Panc1 (cell line): ENCODE results near the gene JPT2. TPM values are rescaled to one million over a fixed set of nuclear protein-coding genes. Genes with fewer than 3 reads are reported as not detected.

Source experiments
- ATAC-seq: fragments of 200-7000 bp; cut with Tn5 transposase; 2 replicates; pipeline ENCODE4 v1.9.1; 2020; ENCODE audit warnings: mild to moderate bottlenecking, moderate library complexity
- BruUV-seq: library from RNA; stranded (reverse); fragments of 400-500 nt; replicated peaks from 2 replicates; lab custom pipeline; 2021; lab: Mats Ljungman, UMichigan
- CTCF ChIA-PET: fragments of 300-600 bp; sonication (Branson Sonifier 250); formaldehyde crosslinking; loops from one replicate; lab custom pipeline; 2022; ENCODE audit warnings: antibody characterized with exemption; lab: Charles Lee
- POLR2A ChIA-PET: fragments of 300-600 bp; sonication (Branson Sonifier 250); formaldehyde crosslinking; loops from one replicate; lab custom pipeline; 2022; ENCODE audit warnings: antibody characterized with exemption; lab: Charles Lee
- DNase-seq: peaks from one replicate; pipeline ENCODE4 v3.0.0-alpha.2; 2010; ENCODE audit warnings: low read depth, low spot score
- H3K27ac ChIP-seq: 2 replicates; pipeline ENCODE4 v1.5.1; 2011; ENCODE audit warnings: mild to moderate bottlenecking, low read length, inconsistent platforms
- H3K27me3 ChIP-seq: fragments of 200-500 bp; sonication (Bioruptor generic); 2 replicates; pipeline ENCODE4 v1.6.0; 2014; ENCODE audit warnings: low read length, inconsistent platforms; ENCODE audit not compliant: control insufficient read depth, insufficient read depth
- H3K36me3 ChIP-seq: fragments of 200-500 bp; sonication (Bioruptor generic); 2 replicates; pipeline ENCODE4 v1.5.1; 2014; ENCODE audit warnings: inconsistent platforms, mild to moderate bottlenecking, low read length, moderate library complexity; ENCODE audit not compliant: control insufficient read depth, insufficient read depth
- H3K4me1 ChIP-seq: 2 replicates; pipeline ENCODE4 v1.5.1; 2011; ENCODE audit warnings: inconsistent platforms, mild to moderate bottlenecking, low read length, moderate library complexity; ENCODE audit not compliant: control insufficient read depth, insufficient read depth
- H3K4me3 ChIP-seq, 2 experiments: 2 replicates each; pipeline ENCODE4 v1.5.1; 2011 to 2012; ENCODE audit warnings: low read depth in 2 of 2, low read length in 2 of 2, mild to moderate bottlenecking in 2 of 2, inconsistent platforms in 1 of 2, moderate library complexity in 1 of 2
- H3K9me3 ChIP-seq: fragments of 200-500 bp; sonication (Bioruptor generic); 2 replicates; pipeline ENCODE4 v1.5.1; 2014; ENCODE audit warnings: low read depth, mild to moderate bottlenecking, inconsistent platforms, low read length, moderate library complexity; ENCODE audit not compliant: control insufficient read depth, insufficient read depth
- POLR2AphosphoS5 ChIP-seq: IDR thresholded peaks from 2 replicates; pipeline ENCODE4 v1.6.1; 2012; ENCODE audit warnings: mild to moderate bottlenecking, low read depth, low read length, moderate library complexity
- SIN3A ChIP-seq: IDR thresholded peaks from 2 replicates; pipeline ENCODE4 v1.6.1; 2012; ENCODE audit warnings: low read depth, mild to moderate bottlenecking, low read length, moderate library complexity, borderline replicate concordance; ENCODE audit not compliant: insufficient read depth
- TCF7L2 ChIP-seq: IDR thresholded peaks from 2 replicates; pipeline ENCODE4 v1.6.1; 2011; ENCODE audit warnings: mild to moderate bottlenecking, low read depth, low read length, inconsistent platforms
- in situ Hi-C: cut with HindIII; loops from 2 replicates; pipeline ENCODE4 v1.10.0; 2016; ENCODE audit warnings: low sequenced_read_pairs, low pct_unique_long_range_greater_than_20kb
- intact Hi-C: fragments of 100-400 bp; cut with micrococcal nuclease; formaldehyde crosslinking; loops from one replicate; pipeline ENCODE4 v1.10.0; 2022; ENCODE audit not compliant: unreplicated experiment
- total RNA-seq: library from RNA; stranded (reverse); gene quantifications from one replicate; pipeline ENCODE4 v1.2.1, GENCODE V29; 2021; ENCODE audit not compliant: unreplicated experiment
- TF ChIP-seq, protein P1 (sequence below): fragments of 450-650 bp; IDR thresholded peaks from 2 replicates; pipeline ENCODE4 v1.5.1; 2017; ENCODE audit warnings: mild to moderate bottlenecking
- TF ChIP-seq, protein P2 (sequence below), 2 experiments: IDR thresholded peaks; 2 replicates each; pipeline ENCODE4 v1.6.1; 2011 to 2012; ENCODE audit warnings: low read depth in 2 of 2, control low read depth in 1 of 2, low read length in 1 of 2, mild to moderate bottlenecking in 1 of 2, moderate library complexity in 1 of 2; ENCODE audit not compliant: insufficient read depth in 1 of 2

The JPT2 gene
- total RNA-seq, 1 experiment from 2014 or later: 200 TPM

DNA sequence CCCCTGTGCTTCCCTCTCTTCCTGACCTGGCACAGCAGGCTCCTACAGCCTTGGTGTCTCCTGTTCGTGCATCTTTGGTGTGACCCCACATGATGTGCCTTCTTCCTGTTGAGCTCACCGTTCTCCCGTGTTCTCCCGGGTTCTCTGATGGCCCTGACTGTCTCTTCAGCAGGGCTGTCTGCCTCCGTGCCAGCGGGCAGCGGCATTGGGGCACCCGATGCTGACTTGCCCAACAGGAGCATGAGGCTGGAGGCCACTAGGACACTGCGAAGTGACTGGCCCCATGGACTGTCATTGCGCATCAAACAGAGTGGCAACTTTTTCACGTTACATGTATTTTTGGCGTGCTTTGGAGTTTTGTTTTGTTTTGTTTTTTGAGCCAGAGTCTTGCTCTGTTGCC lies 43.5 kb upstream of the JPT2 start:
- no TSS peak for BruUV-seq
- ChIA-PET CTCF (no interaction called here), POLR2A (no interaction called here)
- ATAC-seq: no peak
- no peak for DNase-seq
- no peak overlapping the region for H3K27ac ChIP-seq
- no peak for TF ChIP-seq POLR2AphosphoS5
- TF ChIP-seq, protein P1, sequence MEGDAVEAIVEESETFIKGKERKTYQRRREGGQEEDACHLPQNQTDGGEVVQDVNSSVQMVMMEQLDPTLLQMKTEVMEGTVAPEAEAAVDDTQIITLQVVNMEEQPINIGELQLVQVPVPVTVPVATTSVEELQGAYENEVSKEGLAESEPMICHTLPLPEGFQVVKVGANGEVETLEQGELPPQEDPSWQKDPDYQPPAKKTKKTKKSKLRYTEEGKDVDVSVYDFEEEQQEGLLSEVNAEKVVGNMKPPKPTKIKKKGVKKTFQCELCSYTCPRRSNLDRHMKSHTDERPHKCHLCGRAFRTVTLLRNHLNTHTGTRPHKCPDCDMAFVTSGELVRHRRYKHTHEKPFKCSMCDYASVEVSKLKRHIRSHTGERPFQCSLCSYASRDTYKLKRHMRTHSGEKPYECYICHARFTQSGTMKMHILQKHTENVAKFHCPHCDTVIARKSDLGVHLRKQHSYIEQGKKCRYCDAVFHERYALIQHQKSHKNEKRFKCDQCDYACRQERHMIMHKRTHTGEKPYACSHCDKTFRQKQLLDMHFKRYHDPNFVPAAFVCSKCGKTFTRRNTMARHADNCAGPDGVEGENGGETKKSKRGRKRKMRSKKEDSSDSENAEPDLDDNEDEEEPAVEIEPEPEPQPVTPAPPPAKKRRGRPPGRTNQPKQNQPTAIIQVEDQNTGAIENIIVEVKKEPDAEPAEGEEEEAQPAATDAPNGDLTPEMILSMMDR: no peak
- TF ChIP-seq, protein P2, sequence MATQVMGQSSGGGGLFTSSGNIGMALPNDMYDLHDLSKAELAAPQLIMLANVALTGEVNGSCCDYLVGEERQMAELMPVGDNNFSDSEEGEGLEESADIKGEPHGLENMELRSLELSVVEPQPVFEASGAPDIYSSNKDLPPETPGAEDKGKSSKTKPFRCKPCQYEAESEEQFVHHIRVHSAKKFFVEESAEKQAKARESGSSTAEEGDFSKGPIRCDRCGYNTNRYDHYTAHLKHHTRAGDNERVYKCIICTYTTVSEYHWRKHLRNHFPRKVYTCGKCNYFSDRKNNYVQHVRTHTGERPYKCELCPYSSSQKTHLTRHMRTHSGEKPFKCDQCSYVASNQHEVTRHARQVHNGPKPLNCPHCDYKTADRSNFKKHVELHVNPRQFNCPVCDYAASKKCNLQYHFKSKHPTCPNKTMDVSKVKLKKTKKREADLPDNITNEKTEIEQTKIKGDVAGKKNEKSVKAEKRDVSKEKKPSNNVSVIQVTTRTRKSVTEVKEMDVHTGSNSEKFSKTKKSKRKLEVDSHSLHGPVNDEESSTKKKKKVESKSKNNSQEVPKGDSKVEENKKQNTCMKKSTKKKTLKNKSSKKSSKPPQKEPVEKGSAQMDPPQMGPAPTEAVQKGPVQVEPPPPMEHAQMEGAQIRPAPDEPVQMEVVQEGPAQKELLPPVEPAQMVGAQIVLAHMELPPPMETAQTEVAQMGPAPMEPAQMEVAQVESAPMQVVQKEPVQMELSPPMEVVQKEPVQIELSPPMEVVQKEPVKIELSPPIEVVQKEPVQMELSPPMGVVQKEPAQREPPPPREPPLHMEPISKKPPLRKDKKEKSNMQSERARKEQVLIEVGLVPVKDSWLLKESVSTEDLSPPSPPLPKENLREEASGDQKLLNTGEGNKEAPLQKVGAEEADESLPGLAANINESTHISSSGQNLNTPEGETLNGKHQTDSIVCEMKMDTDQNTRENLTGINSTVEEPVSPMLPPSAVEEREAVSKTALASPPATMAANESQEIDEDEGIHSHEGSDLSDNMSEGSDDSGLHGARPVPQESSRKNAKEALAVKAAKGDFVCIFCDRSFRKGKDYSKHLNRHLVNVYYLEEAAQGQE (IDR thresholded peaks at IDR 0.05; ENCODE audit: insufficient read depth in 1 of 2, low read depth in 2 of 2, low read length in 1 of 2): no peak
- in situ Hi-C loops (no loop called here), intact Hi-C loops (no loop called here)
- H3K36me3 ChIP-seq: peaks cover 2% of the 10 kb centered on the region
- no peaks in the 10 kb centered on the region for H3K27me3 ChIP-seq
- H3K4me3 ChIP-seq: no peak overlapping the region
- H3K9me3 ChIP-seq: no peaks in the 10 kb centered on the region
- H3K4me1 ChIP-seq: no peaks in the 10 kb centered on the region

- peaks cover 4% of the 10 kb centered on the region for H3K36me3 ChIP-seq
- H3K27me3 ChIP-seq: no peaks in the 10 kb centered on the region
- no peaks in the 10 kb centered on the region for H3K4me1 ChIP-seq
- no peak overlapping the region for H3K4me3 ChIP-seq
- POLR2A ChIA-PET: no interaction called here
- ATAC-seq: no peak
- BruUV-seq: no TSS peak
- TF ChIP-seq, protein P1: no peak
- TF ChIP-seq, protein P2 (IDR thresholded peaks at IDR 0.05; ENCODE audit: insufficient read depth in 1 of 2, low read depth in 2 of 2, low read length in 1 of 2): no peak
- TF ChIP-seq TCF7L2 (no peak), SIN3A (no peak), POLR2AphosphoS5 (no peak)
- CTCF ChIA-PET: no interaction called here
- DNase-seq: no peak
- in situ Hi-C loops (no loop called here), intact Hi-C loops (no loop called here)
- no peak overlapping the region for H3K27ac ChIP-seq
- no peaks in the 10 kb centered on the region for H3K9me3 ChIP-seq
Observed at GRCh38 chr16:1635070-1635469, 43.0 kb upstream of the JPT2 start.
